Caco-2 (cell line): ENCODE results near the gene GPX5. TPM values are rescaled to one million over a fixed set of nuclear protein-coding genes. Genes with fewer than 3 reads are reported as not detected.

Experiments used
- BruUV-seq: library from RNA; stranded (reverse); fragments of 400-500 nt; replicated peaks from 2 replicates; lab custom pipeline; 2021; lab: Mats Ljungman, UMichigan
- CTCF ChIA-PET: fragments of 300-600 bp; sonication (Branson Sonifier 250); formaldehyde crosslinking; loops from one replicate; lab custom pipeline; 2022; ENCODE audit warnings: antibody characterized with exemption; lab: Charles Lee
- POLR2A ChIA-PET: fragments of 300-600 bp; sonication (Branson Sonifier 250); formaldehyde crosslinking; loops from one replicate; lab custom pipeline; 2022; ENCODE audit warnings: antibody characterized with exemption; lab: Charles Lee
- DNase-seq, 2 experiments: peaks; one replicate each; pipeline versions ENCODE4 v3.0.0 to v3.0.0-alpha.2; 2020 to 2022
- H3K27me3 ChIP-seq: replicated peaks from 2 replicates; pipeline ENCODE4 v1.6.0; 2011; ENCODE audit warnings: low read length; ENCODE audit not compliant: control insufficient read depth, insufficient read depth
- H3K36me3 ChIP-seq: 2 replicates; pipeline ENCODE4 v1.5.1; 2011; ENCODE audit warnings: low read length; ENCODE audit not compliant: control insufficient read depth, insufficient read depth
- H3K4me1 ChIP-seq: fragments of 250-450 bp; sonication (Bioruptor Pico); 2 replicates; pipeline ENCODE4 v1.5.1; 2020; ENCODE audit warnings: mild to moderate bottlenecking
- H3K4me3 ChIP-seq: 2 replicates; pipeline ENCODE4 v1.5.1; 2011; ENCODE audit warnings: low read depth, mild to moderate bottlenecking, control low read depth, low read length
- H3K9me3 ChIP-seq: fragments of 250-450 bp; sonication (Bioruptor Pico); 2 replicates; pipeline ENCODE4 v1.5.1; 2020; ENCODE audit warnings: mild to moderate bottlenecking, moderate library complexity
- H3K27ac Mint-ChIP-seq: one replicate; pipeline ENCODE4 v1.8.0; 2022; ENCODE audit warnings: mixed read lengths; ENCODE audit not compliant: unreplicated experiment
- H3K27me3 Mint-ChIP-seq: one replicate; pipeline ENCODE4 v1.8.0; 2022; ENCODE audit warnings: mixed read lengths; ENCODE audit not compliant: insufficient read depth, unreplicated experiment
- H3K36me3 Mint-ChIP-seq: one replicate; pipeline ENCODE4 v1.8.0; 2022; ENCODE audit warnings: mild to moderate bottlenecking, mixed read lengths; ENCODE audit not compliant: insufficient read depth, unreplicated experiment
- H3K4me1 Mint-ChIP-seq: one replicate; pipeline ENCODE4 v1.8.0; 2022; ENCODE audit warnings: low read depth, mixed read lengths; ENCODE audit not compliant: unreplicated experiment
- H3K4me3 Mint-ChIP-seq: one replicate; pipeline ENCODE4 v1.8.0; 2022; ENCODE audit warnings: mild to moderate bottlenecking, moderate library complexity, mixed read lengths; ENCODE audit not compliant: unreplicated experiment
- H3K9me3 Mint-ChIP-seq: one replicate; pipeline ENCODE4 v1.8.0; 2022; ENCODE audit warnings: mixed read lengths; ENCODE audit not compliant: unreplicated experiment
- CTCF ChIP-seq, 2 experiments: fragments of 200-600 bp in 1 of 2; IDR thresholded peaks; 1 replicate in 1 of 2; 2 replicates in 1 of 2; pipeline versions ENCODE4 v1.5.1 to v1.8.0; 2011 to 2022; ENCODE audit warnings: antibody characterized with exemption in 1 of 2, control low read depth in 1 of 2, inconsistent platforms in 1 of 2, low read depth in 1 of 2, low read length in 1 of 2, mild to moderate bottlenecking in 1 of 2, moderate library complexity in 1 of 2; ENCODE audit not compliant: insufficient read depth in 1 of 2, severe bottlenecking in 1 of 2, unreplicated experiment in 1 of 2
- intact Hi-C: fragments of 100-400 bp; cut with micrococcal nuclease; formaldehyde crosslinking; loops from one replicate; pipeline ENCODE4 v1.10.0; 2022; ENCODE audit not compliant: unreplicated experiment
- total RNA-seq: library from RNA; stranded (reverse); gene quantifications from 2 replicates; pipeline ENCODE4 v1.2.3, GENCODE V29; 2022

The GPX5 gene
- total RNA-seq, 1 experiment from 2014 or later: not detected

- BruUV-seq: no TSS peak
- H3K27me3 ChIP-seq: no peaks in the 10 kb centered on the region
These were observed 26.4 kb downstream of the GPX5 start for GRCh38 chr6:28551891-28552666.

GRCh38 chr6:28553384-28553985, 27.8 kb downstream of the GPX5 start:
- Histone ChIP-seq H3K36me3 (no peaks in the 10 kb centered on the region), H3K9me3 (no peaks in the 10 kb centered on the region), H3K4me3 (no peak overlapping the region), H3K4me1 (peaks cover 4% of the 10 kb centered on the region; the same call in 1 of the 2 replicates), H3K27me3 (no peaks in the 10 kb centered on the region)
- H3K9me3 Mint-ChIP-seq: no peaks in the 10 kb centered on the region
- TF ChIP-seq CTCF (IDR thresholded peaks at IDR 0.05; ENCODE audit: insufficient read depth in 1 of 2, low read depth in 1 of 2, low read length in 1 of 2, severe bottlenecking in 1 of 2, unreplicated experiment in 1 of 2): no peak
- no TSS peak for BruUV-seq
- intact Hi-C loops: no loop called here
- CTCF ChIA-PET: no interaction called here
- no peak overlapping the region for H3K27ac Mint-ChIP-seq
- POLR2A ChIA-PET: no interaction called here
- peaks cover 11% of the 10 kb centered on the region for H3K4me1 Mint-ChIP-seq
- H3K4me3 Mint-ChIP-seq: peak overlapping the region; percentile 33
- no peaks in the 10 kb centered on the region for H3K27me3 Mint-ChIP-seq
- no peaks in the 10 kb centered on the region for H3K36me3 Mint-ChIP-seq
- DNase-seq: no peak

More at GRCh38 chr6:28551891-28552666, 26.4 kb downstream of the GPX5 start:
- Mint-ChIP-seq H3K27me3 (peaks cover 1% of the 10 kb centered on the region), H3K36me3 (no peaks in the 10 kb centered on the region), H3K27ac (no peak overlapping the region), H3K4me3 (no peak overlapping the region), H3K4me1 (peaks cover 11% of the 10 kb centered on the region), H3K9me3 (no peaks in the 10 kb centered on the region)
- CTCF ChIA-PET: no interaction called here
- POLR2A ChIA-PET: no interaction called here
- intact Hi-C loops: no loop called here
- H3K4me3 ChIP-seq: no peak overlapping the region
- H3K4me1 ChIP-seq: peaks cover 4% of the 10 kb centered on the region; the same call in 1 of the 2 replicates
- H3K36me3 ChIP-seq: no peaks in the 10 kb centered on the region
- TF ChIP-seq CTCF (IDR thresholded peaks at IDR 0.05; ENCODE audit: insufficient read depth in 1 of 2, low read depth in 1 of 2, low read length in 1 of 2, severe bottlenecking in 1 of 2, unreplicated experiment in 1 of 2): no peak
- no peaks in the 10 kb centered on the region for H3K9me3 ChIP-seq
- no peak for DNase-seq

GRCh38 chr6:28553986-28554881, 28.6 kb downstream of the GPX5 start:
- H3K4me3 Mint-ChIP-seq: peak overlapping the region; percentile 33
- Histone ChIP-seq H3K4me1 (peaks cover 4% of the 10 kb centered on the region; the same call in 1 of the 2 replicates), H3K27me3 (no peaks in the 10 kb centered on the region), H3K36me3 (no peaks in the 10 kb centered on the region), H3K9me3 (no peaks in the 10 kb centered on the region), H3K4me3 (no peak overlapping the region)
- H3K27me3 Mint-ChIP-seq: no peaks in the 10 kb centered on the region
- H3K36me3 Mint-ChIP-seq: no peaks in the 10 kb centered on the region
- ChIA-PET CTCF (no interaction called here), POLR2A (no interaction called here)
- intact Hi-C loops: no loop called here
- BruUV-seq: no TSS peak
- DNase-seq: no peak
- TF ChIP-seq CTCF (IDR thresholded peaks at IDR 0.05; ENCODE audit: insufficient read depth in 1 of 2, low read depth in 1 of 2, low read length in 1 of 2, severe bottlenecking in 1 of 2, unreplicated experiment in 1 of 2): no peak
- no peak overlapping the region for H3K27ac Mint-ChIP-seq
- H3K4me1 Mint-ChIP-seq: peaks cover 11% of the 10 kb centered on the region
- no peaks in the 10 kb centered on the region for H3K9me3 Mint-ChIP-seq
